ENCODE results near the gene PBX3.

DNA sequence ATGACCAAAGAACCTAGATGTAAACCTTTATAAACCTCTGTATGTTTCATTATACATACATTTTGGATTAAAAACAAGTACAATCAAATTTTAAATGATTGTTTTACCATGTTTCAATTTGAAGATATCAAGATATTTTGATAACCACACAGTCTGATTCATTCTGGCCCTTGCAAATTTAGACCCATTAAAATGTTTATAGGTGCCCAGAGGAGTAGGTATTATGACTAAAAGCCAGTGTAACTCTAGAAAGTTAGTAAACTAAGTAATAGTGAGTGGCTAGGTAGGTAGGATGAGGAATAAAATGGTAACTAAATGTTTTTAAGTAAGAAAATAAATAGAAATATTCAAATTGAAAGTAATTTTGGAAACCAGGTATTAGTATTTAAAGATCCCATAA, 165.5 kb downstream of the PBX3 start:
- TF ChIP-seq CTCF (conservative IDR thresholded peaks at IDR 0.05; ENCODE audit: low read length) (no peak), EZH2phosphoT487 (IDR thresholded peaks at IDR 0.05; ENCODE audit: borderline replicate concordance, low read depth, low read length) (no peak)

Measured in OCI-LY7 (cell line).